Activated naive CD4-positive, alpha-beta T cell treated with anti-CD3 and anti-CD28 coated beads for 36 hours (primary cell): ENCODE measurements around the gene PCCA. TPM values are rescaled to one million over a fixed set of nuclear protein-coding genes. Genes with fewer than 3 reads are reported as not detected.
"Not testable (repeated sequence)": the region's sequence is repeated elsewhere in the genome, so short reads cannot be mapped to it uniquely, and the experiment has no call there.

ENCODE experiments used
- CTCF ChIA-PET: fragments of 350-600 bp; sonication (Branson Sonifier 250); formaldehyde crosslinking; loops from one replicate; lab custom pipeline; 2021; ENCODE audit warnings: antibody characterized with exemption; lab: Charles Lee
- DNase-seq: peaks from one replicate; pipeline ENCODE4 v3.0.0-alpha.2; 2020
- H3K27ac Mint-ChIP-seq: one replicate; pipeline ENCODE4 v1.8.0; 2021; ENCODE audit warnings: mild to moderate bottlenecking, mixed read lengths
- H3K27me3 Mint-ChIP-seq: one replicate; pipeline ENCODE4 v1.8.0; 2021; ENCODE audit warnings: low read depth, mixed read lengths
- H3K36me3 Mint-ChIP-seq: one replicate; pipeline ENCODE4 v1.8.0; 2021; ENCODE audit warnings: low read depth, mixed read lengths
- H3K4me1 Mint-ChIP-seq: one replicate; pipeline ENCODE4 v1.8.0; 2021; ENCODE audit warnings: low read depth, mixed read lengths
- H3K4me3 Mint-ChIP-seq: one replicate; pipeline ENCODE4 v1.8.0; 2021; ENCODE audit warnings: mild to moderate bottlenecking, moderate library complexity, mixed read lengths
- H3K9me3 Mint-ChIP-seq: one replicate; pipeline ENCODE4 v1.8.0; 2021; ENCODE audit warnings: mixed read lengths
- intact Hi-C: fragments of 100-400 bp; cut with micrococcal nuclease; formaldehyde crosslinking; loops from one replicate; pipeline ENCODE4 v1.15.1; 2023
- total RNA-seq, 2 experiments: library from RNA; stranded (reverse); gene quantifications; one replicate each; pipeline ENCODE4 v1.2.3, GENCODE V29; 2021

The PCCA gene
- total RNA-seq, 2 experiments from 2014 or later: 6.8 to 8.1 TPM

- Mint-ChIP-seq H3K36me3 (peaks cover 1% of the 10 kb centered on the region), H3K9me3 (no peaks in the 10 kb centered on the region), H3K27ac (no peak overlapping the region), H3K27me3 (no peaks in the 10 kb centered on the region), H3K4me1 (no peaks in the 10 kb centered on the region), H3K4me3 (no peak overlapping the region)
- DNase-seq: no peak
- CTCF ChIA-PET: no interaction called here
- intact Hi-C loops: no loop called here
Observed at GRCh38 chr13:100362371-100362770, 273.5 kb downstream of the PCCA start.

GRCh38 chr13:100362781-100363180, 273.9 kb downstream of the PCCA start:
- no peaks in the 10 kb centered on the region for H3K4me1 Mint-ChIP-seq
- H3K27me3 Mint-ChIP-seq: no peaks in the 10 kb centered on the region
- H3K36me3 Mint-ChIP-seq: peaks cover 1% of the 10 kb centered on the region
- H3K27ac Mint-ChIP-seq: no peak overlapping the region
- no peak overlapping the region for H3K4me3 Mint-ChIP-seq
- H3K9me3 Mint-ChIP-seq: no peaks in the 10 kb centered on the region
- no peak for DNase-seq
- CTCF ChIA-PET: interaction anchor here (0.7 kb wide), 1 partner anchor 443 kb away, joined by 3 read pairs; no protein-coding TSS in a partner anchor
- intact Hi-C loops: no loop called here

GRCh38 chr13:100363285-100363711, 274.4 kb downstream of the PCCA start:
- Mint-ChIP-seq H3K9me3 (no peaks in the 10 kb centered on the region), H3K4me1 (no peaks in the 10 kb centered on the region), H3K4me3 (no peak overlapping the region), H3K36me3 (peaks cover 1% of the 10 kb centered on the region), H3K27me3 (no peaks in the 10 kb centered on the region), H3K27ac (no peak overlapping the region)
- intact Hi-C loops: no loop called here
- DNase-seq: no peak
- CTCF ChIA-PET: interaction anchor here (0.7 kb wide), 2 partner anchors 444 to 450 kb away, joined by 3 read pairs; no protein-coding TSS in a partner anchor

- intact Hi-C loops: no loop called here
Observed at GRCh38 chr13:100363874-100364273, 275.0 kb downstream of the PCCA start.

GRCh38 chr13:100364591-100364990, 275.7 kb downstream of the PCCA start:
- Mint-ChIP-seq H3K9me3 (no peaks in the 10 kb centered on the region), H3K27me3 (no peaks in the 10 kb centered on the region), H3K4me3 (no peak overlapping the region), H3K27ac (no peak overlapping the region), H3K4me1 (peaks cover 4% of the 10 kb centered on the region), H3K36me3 (peaks cover 3% of the 10 kb centered on the region)
- CTCF ChIA-PET: no interaction called here
- intact Hi-C loops: no loop called here
- DNase-seq: no peak

More at GRCh38 chr13:100363874-100364273, 275.0 kb downstream of the PCCA start:
- H3K4me1 Mint-ChIP-seq: no peaks in the 10 kb centered on the region
- CTCF ChIA-PET: interaction anchor here (0.7 kb wide), 1 partner anchor 451 kb away, joined by 3 read pairs; no protein-coding TSS in a partner anchor
- H3K27me3 Mint-ChIP-seq: no peaks in the 10 kb centered on the region
- no peak overlapping the region for H3K27ac Mint-ChIP-seq
- no peak for DNase-seq
- peaks cover 3% of the 10 kb centered on the region for H3K36me3 Mint-ChIP-seq
- H3K4me3 Mint-ChIP-seq: no peak overlapping the region
- H3K9me3 Mint-ChIP-seq: no peaks in the 10 kb centered on the region

GRCh38 chr13:100365680-100366079, 276.8 kb downstream of the PCCA start:
- H3K27me3 Mint-ChIP-seq: no peaks in the 10 kb centered on the region
- H3K4me3 Mint-ChIP-seq: no peak overlapping the region
- H3K9me3 Mint-ChIP-seq: no peaks in the 10 kb centered on the region
- H3K27ac Mint-ChIP-seq: no peak overlapping the region
- peaks cover 3% of the 10 kb centered on the region for H3K36me3 Mint-ChIP-seq
- DNase-seq: no peak
- intact Hi-C loops: loop anchor here (5.0 kb wide), 1 partner anchor 142 kb away; no protein-coding TSS in a partner anchor
- CTCF ChIA-PET: no interaction called here
- peaks cover 5% of the 10 kb centered on the region for H3K4me1 Mint-ChIP-seq

GRCh38 chr13:100378533-100378932, 289.6 kb downstream of the PCCA start:
- H3K9me3 Mint-ChIP-seq: peaks cover 25% of the 10 kb centered on the region
- H3K36me3 Mint-ChIP-seq: peaks cover 32% of the 10 kb centered on the region
- no peak overlapping the region for H3K27ac Mint-ChIP-seq
- DNase-seq: no peak
- H3K4me3 Mint-ChIP-seq: no peak overlapping the region
- no peaks in the 10 kb centered on the region for H3K4me1 Mint-ChIP-seq
- CTCF ChIA-PET: no interaction called here
- no peaks in the 10 kb centered on the region for H3K27me3 Mint-ChIP-seq
- intact Hi-C loops: no loop called here

GRCh38 chr13:100381595-100382224, 292.8 kb downstream of the PCCA start:
- peaks cover 21% of the 10 kb centered on the region for H3K36me3 Mint-ChIP-seq

GRCh38 chr13:100382785-100383184, 293.9 kb downstream of the PCCA start:
- Mint-ChIP-seq H3K27ac (no peak overlapping the region), H3K4me3 (no peak overlapping the region), H3K9me3 (peaks cover 10% of the 10 kb centered on the region), H3K36me3 (peaks cover 16% of the 10 kb centered on the region), H3K4me1 (no peaks in the 10 kb centered on the region), H3K27me3 (no peaks in the 10 kb centered on the region)
- DNase-seq: no peak
- intact Hi-C loops: no loop called here
- CTCF ChIA-PET: no interaction called here

More at GRCh38 chr13:100381595-100382224, 292.8 kb downstream of the PCCA start:
- no peak overlapping the region for H3K27ac Mint-ChIP-seq
- intact Hi-C loops: no loop called here
- H3K4me3 Mint-ChIP-seq: no peak overlapping the region
- no peak for DNase-seq
- H3K27me3 Mint-ChIP-seq: no peaks in the 10 kb centered on the region
- CTCF ChIA-PET: no interaction called here
- peaks cover 15% of the 10 kb centered on the region for H3K9me3 Mint-ChIP-seq
- no peaks in the 10 kb centered on the region for H3K4me1 Mint-ChIP-seq

- intact Hi-C loops: no loop called here
- Mint-ChIP-seq H3K27me3 (no peaks in the 10 kb centered on the region), H3K9me3 (no peaks in the 10 kb centered on the region), H3K4me1 (peaks cover 3% of the 10 kb centered on the region), H3K27ac (no peak overlapping the region), H3K36me3 (peaks cover 2% of the 10 kb centered on the region), H3K4me3 (no peak overlapping the region)
- CTCF ChIA-PET: no interaction called here
- no peak for DNase-seq
Observed at GRCh38 chr13:100387416-100387815, 298.5 kb downstream of the PCCA start.

GRCh38 chr13:100388150-100388549, 299.3 kb downstream of the PCCA start:
- H3K9me3 Mint-ChIP-seq, H3K36me3 Mint-ChIP-seq, DNase-seq, H3K27ac Mint-ChIP-seq, CTCF ChIA-PET, intact Hi-C loops, H3K27me3 Mint-ChIP-seq, H3K4me3 Mint-ChIP-seq: not testable (repeated sequence)
- H3K4me1 Mint-ChIP-seq: peaks cover 11% of the 10 kb centered on the region

GRCh38 chr13:100388923-100389322, 300.0 kb downstream of the PCCA start:
- CTCF ChIA-PET: interaction anchor here (0.7 kb wide), 1 partner anchor 128 kb away, joined by 4 read pairs; no protein-coding TSS in a partner anchor
- H3K27ac Mint-ChIP-seq: no peak overlapping the region
- intact Hi-C loops: no loop called here
- H3K27me3 Mint-ChIP-seq: no peaks in the 10 kb centered on the region
- DNase-seq: no peak
- peaks cover 15% of the 10 kb centered on the region for H3K4me1 Mint-ChIP-seq
- H3K36me3 Mint-ChIP-seq: peaks cover 2% of the 10 kb centered on the region
- H3K4me3 Mint-ChIP-seq: no peak overlapping the region
- H3K9me3 Mint-ChIP-seq: no peaks in the 10 kb centered on the region

GRCh38 chr13:100389617-100390016, 300.7 kb downstream of the PCCA start:
- CTCF ChIA-PET: no interaction called here
- Mint-ChIP-seq H3K9me3 (no peaks in the 10 kb centered on the region), H3K27ac (no peak overlapping the region), H3K27me3 (no peaks in the 10 kb centered on the region), H3K4me1 (peaks cover 20% of the 10 kb centered on the region), H3K36me3 (peaks cover 2% of the 10 kb centered on the region), H3K4me3 (no peak overlapping the region)
- no peak for DNase-seq
- intact Hi-C loops: loop anchor here (5.0 to 10.0 kb wide), 4 partner anchors 187 to 1238 kb away; partner anchors contain the start of gene TMTC4
